HG03097 (cell line): Measurements from ENCODE around the gene DGKB.

ENCODE experiments used
- ATAC-seq: cut with Tn5 transposase; IDR thresholded peaks from one replicate; pipeline ENCODE4 v1.9.1; 2021; ENCODE audit not compliant: unreplicated experiment, low FRiP score

The DGKB gene

DNA sequence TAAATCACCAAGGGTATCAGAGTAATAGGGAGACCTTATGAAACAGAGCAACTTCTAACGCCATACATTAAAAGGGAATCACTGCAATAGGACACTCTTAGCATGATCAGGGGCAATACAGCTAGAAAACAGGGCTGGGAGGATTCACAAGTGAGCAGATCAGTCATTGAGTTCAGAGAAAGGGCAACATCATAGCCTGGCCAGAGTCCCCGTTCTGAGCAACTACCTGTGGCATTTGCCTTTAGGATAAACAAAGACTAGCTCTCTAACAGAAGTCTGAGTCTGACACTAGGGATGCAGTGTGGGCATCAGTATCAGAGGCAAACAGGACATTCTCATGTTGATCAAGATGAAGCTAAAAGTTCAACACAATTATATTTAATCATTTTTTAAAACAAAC is 297.9 kb downstream of the DGKB start:
- ATAC-seq: no peak

DNA sequence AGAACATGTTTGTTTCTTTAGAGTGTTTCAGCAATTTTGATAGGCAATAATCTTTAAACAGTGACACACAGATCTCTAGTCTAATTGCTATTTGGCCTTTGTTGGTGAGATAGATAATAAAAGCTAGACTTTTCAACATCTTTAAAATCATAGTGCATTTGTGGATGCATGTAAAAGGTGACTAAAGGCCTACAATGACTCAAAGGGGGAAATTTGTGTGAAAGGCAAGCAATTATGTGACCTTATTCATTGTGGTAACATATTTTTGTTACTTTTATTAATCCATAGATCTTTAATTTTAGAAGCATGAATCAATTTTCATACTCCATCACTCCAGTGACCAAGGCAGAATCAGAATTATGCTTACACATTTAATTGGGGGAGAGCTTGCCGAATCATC is 299.7 kb downstream of the DGKB start:
- ATAC-seq: no peak

DNA sequence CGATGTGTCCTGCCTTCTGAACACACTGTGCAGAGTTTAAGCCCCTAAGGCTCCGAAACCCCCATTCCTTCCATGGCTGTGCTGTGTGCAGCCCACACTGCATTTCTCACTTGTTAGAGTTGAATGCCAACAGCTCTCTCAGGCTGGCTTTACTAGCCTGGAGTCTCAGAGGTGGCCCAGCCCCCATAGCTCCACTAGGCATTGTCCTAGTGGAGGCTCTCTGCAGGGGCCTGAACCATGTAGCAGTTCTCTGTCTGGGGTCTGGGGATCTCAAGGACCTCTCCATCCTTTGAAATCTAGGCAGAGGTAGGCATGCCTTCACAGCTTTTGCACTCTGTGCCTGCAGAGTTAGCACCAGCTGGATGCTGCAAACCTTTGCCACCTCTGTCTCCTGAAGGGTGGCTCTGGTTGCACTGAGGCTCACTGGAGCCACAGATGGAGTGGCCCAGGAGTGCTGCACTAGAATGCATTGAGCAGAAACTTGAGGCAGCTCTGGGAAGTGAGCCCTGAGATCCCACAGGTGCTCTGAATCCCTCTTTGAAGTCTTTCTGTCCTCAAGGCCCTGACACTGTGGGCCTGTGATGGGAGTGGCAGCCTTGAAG is 301.7 kb downstream of the DGKB start:
- no peak for ATAC-seq

DNA sequence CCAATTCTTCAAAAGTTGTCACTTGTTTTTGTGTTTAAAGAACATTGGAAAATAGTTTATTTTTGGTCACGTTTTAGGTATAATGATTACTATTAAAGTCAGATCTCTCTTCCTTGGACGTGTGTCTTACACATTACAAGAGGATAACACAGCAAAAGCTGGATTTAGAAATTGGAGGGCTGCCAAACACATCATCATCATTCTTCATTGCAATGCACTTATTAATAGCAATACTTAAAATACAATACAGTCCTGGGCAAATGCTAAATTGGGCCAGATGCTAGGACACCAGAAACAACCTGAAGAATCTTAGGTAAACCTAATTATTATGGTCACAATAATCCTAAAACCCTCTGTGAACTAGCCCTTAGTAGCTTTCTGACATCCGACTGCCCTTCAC is 303.6 kb downstream of the DGKB start:
- no peak for ATAC-seq

DNA sequence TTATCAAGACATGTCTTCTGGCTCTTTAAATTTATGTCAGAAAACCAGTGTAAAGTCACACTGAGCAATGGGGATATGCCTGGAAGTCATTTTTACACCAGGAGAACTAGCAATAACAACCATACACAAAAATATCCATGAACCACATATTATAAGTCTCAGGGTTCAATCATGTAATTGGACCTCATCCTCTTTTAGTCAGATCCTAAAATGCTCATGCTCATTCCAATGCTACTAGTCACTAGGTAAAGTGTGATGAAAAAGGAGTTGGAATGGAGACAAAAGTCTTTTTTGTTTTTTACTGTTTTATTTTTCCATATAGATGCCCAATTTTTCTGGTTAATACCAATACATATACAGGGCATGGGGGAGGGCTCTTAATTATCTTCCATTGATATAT is 306.1 kb downstream of the DGKB start:
- ATAC-seq: no peak

DNA sequence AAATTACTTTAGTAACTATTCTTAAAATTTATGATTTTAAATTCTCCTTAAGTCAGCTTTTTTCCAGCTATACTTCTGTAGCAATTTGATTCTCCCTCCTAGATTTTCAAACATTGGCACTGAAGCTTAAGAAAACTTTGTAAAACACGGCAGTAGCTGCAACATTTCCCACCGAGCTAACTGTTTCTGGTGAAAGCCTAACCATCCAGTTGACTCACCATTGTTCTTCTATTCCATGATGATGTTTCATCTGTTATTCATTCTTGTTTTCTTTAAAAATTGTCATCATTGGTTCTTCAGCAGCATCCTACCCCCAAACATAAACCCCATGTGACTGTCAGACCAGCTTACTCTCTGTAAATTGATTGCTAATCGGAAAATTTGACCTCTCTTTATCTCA is 312.3 kb downstream of the DGKB start:
- no peak for ATAC-seq

DNA sequence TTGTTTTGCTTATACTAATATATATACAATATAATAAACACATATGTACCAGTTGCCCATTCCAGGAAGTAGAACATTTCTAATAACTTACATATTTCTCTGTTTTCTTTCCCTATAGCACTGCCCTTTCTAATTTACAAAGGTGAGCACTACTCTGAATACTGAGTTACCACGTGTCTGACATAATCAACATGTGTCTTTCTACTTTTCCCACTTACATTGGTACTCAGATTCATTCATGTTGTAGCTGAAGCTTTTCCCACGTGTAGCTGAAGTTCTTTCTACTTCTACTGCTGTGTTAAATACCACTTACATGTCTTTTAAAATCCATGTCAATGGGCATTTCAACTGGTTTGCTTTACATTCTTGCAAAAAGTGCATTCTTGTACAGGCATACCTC is 317.3 kb downstream of the DGKB start:
- ATAC-seq: no peak

DNA sequence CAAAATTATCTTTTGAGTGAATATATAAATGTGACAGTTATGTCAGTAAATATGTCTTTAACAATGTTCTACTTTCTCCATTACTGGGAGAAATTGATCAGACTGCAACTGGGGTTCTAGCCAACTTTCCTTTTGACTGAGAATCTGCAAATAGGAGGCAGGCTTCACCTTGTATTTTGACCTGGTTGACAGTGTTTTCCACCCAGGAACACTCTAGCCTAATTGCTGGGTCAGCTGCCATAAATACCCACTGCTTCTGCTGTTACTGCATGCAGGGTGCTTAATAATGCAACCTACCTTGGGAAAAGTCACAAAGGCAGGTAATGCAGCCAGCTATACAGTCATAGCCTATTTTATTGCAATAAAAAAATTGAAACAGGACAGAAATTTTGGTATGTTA is 319.0 kb downstream of the DGKB start:
- no peak for ATAC-seq

DNA sequence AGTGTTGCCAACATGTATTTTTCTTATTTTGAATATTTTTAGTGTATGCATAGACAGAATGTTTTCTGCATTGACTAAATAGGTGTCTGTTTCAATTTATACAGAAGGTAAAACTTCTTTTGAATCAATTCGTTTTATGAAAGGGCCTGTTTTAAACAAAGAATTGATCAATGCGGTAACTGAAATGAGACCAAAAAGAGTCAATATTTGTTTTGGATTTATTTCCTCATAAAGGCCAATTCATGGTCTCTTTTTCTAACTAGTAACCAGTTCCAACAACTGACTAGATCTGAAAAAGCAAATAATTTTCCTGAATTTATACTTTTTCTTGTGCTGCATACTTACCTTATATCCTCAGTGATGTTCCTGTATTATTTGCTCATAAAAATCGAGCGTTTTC is 320.5 kb downstream of the DGKB start:
- no peak for ATAC-seq

DNA sequence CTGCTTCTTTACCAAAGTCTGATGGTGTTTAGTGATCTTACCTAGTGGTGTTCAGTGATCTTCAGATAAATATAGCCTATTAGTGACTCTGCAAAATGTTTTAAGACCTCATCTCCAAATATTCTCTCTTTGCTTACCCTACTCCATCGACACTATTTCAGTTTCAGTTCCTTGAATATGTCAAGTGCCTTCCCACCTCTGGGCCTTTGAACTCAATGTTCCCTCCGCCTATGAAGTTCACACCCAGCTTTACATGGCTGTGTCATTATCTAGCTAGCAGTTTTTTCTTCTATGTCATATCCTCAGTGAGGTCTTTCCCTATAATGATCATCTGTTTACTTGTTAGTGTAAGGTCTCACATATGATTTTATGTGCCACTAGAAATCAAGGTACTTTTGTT is 322.6 kb downstream of the DGKB start:
- no peak for ATAC-seq

DNA sequence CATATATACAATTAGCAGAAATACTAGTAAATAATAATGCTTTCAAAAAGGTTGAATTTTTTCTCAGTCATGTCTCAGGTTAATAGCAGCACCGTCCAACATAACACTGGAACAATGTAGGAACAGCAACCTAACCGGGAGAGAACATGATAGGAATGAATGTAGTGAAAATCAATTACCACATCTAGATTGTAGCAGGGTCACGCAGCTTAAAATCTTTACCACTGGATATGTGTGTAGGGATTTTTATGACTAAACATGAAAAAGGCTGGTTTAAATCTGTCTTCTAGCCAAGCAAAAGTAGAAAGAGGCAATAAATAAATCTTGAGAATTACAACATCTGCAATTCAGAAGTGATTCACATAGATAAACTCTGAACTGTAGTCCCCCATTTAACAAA is 326.0 kb downstream of the DGKB start:
- ATAC-seq: no peak

DNA sequence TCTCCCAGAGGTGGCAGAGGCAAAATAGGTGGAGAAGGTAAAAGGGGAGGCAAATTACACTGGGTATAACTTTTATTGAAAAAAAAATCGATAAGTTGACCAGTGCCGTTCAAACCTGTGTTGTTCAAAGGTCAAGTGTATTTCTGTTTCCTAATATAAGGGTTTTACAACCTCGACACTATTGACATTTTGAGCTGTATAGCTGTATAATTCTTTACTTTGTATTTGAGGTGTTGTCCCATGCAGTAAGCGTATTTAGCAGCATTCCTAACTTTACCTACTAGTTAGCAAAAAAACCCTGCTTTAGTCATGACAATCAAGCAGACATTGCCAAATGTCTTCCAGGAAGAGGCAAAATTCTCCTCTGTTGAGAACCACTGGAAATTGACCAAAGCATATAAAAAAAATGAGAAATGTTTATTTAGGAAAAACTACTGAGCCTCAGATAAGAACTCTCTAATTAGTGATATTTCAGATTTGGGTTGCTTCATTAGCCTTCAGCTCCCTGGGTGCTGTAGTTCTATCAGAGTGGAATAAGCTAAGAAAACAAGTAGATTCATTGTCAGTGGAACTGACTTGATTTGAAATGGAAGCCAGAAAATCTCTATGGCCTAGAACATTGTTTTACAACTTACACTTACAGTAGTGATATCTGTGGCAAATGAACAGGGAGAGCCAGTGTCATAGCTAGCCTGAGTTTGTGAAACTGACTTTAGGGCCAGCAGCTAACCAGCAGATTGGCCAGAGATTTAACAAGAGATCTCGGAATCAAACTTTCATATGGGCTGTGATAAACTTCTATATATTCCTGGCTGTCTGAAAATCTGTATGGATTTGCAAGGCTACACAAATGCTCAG is 331.6 kb downstream of the DGKB start:
- no peak for ATAC-seq

DNA sequence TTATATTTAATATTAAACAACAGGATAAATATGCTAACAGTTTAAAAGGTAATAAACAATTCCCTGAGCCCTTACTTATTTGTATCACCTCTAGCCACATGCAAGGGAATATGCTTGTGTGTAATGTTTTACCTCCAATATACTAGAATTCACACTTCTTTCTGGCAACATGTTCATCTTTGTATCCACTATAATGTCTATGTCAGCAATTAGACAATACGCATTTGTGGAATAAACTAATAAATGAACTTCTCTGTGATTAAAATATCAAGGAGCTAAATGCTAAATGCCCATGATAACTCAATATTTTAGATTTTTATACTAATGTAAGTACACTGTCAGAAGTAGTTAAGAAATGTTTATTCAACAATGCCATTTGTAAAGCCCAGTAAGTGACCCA is 350.5 kb downstream of the DGKB start:
- no peak for ATAC-seq

DNA sequence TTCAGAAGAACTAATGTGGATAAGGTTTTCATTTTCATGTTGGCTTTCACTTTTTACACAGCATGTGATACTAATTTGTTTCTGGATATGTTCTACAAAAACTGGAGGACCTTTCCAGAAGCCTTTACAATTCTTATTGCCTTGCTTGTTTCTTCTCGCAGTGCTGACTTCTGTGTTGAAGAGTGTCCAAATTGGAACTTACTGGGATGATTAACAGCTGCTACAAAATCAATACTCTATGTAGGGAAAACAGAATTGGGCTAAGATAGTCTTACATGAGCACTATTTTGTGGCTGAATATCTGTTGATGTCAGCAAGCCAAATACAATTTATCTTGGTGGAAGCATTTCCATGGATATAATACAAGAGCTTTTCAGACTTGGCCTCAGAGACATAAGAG is 351.2 kb downstream of the DGKB start:
- ATAC-seq: no peak

DNA sequence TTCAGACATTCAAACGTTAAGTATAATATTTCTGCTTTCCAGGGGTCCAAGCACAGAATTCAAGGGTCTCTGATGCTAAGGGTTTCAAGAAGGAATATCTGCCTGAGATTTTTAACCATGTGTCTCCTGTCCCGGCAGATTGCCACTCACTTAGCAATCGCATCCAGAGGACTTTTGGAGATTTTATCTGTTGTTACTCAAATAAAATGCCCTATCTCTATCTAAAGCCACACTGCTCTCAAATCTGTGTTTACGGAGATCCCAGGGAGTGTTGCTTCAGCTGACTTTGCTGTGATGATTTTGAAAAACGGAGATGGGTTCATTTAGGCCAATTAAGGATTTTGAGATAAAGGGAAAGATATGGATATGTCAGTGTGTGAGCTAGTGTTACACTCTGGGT is 359.9 kb downstream of the DGKB start:
- no peak for ATAC-seq

DNA sequence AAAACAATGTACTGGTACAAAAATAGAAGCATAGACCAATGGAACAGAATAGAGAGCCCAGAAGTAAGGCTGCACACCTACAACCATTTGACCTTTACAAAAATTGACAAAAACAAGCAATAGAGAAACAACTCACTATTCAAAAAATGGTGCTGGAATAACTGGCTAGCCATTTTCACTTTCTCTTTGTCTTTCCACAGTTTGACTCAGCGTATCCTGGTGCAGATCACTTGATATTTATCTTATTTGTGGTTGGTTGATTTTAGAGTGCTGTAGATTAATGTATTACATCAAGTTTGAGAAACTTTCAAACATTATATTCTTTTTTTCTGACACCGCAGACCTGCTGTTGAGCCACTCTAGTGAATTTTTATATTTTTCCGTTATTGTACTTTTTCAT is 381.4 kb downstream of the DGKB start:
- ATAC-seq: no peak

DNA sequence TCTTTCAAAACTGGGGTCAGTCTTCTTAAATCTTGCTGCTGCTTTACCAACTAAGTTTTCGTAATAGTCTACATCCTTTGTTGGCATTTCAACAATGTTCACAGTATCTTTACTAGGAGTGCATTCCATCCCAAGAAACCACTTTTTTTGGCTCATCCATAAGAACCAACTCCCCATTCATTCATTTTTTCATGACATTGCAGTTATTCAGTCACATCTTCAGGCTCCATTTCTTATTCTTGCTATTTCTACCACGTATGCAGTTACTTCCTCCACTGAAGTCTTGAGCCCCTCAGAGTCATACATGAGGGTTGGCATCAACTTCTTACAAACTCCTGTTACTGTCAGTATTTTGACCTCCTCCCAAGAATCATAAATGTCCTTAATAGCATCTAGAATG is 392.3 kb downstream of the DGKB start:
- ATAC-seq: no peak

DNA sequence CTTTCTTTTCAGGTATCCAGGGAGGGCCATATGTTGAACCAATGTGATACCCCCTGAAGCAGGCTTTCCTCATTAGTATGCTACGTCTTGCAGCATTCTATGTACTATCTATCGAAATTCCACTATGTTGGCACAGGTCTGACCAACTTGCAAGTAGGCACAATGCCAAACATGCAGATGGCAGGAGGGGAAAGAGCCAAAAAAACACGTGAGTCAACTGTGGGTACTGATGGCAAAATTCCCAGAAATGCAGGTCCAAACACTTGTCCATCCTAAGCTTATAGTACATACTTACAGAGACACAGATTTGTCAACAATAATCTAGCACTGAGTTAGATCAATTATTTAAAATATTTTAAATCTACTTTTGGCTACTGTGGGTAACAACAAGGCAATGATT is 394.9 kb downstream of the DGKB start:
- ATAC-seq: no peak

DNA sequence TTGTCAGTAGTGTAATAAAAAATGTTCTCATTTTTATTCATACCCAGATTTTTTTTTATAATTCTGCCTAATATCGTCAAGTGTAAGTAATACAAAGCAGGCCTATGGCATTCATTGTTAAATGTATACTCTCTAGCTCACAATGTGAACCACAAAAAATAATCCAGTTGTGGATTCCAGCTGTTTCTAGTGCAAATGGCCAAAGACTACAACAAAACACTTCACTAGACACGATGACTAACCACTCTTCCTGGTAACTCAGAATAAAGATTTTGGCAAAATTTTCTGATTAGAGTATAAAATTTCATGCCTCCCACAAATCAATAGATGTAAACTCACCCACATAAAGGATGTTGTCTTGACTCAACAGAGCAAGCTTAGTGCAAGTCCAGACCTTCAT is 396.6 kb downstream of the DGKB start:
- no peak for ATAC-seq

DNA sequence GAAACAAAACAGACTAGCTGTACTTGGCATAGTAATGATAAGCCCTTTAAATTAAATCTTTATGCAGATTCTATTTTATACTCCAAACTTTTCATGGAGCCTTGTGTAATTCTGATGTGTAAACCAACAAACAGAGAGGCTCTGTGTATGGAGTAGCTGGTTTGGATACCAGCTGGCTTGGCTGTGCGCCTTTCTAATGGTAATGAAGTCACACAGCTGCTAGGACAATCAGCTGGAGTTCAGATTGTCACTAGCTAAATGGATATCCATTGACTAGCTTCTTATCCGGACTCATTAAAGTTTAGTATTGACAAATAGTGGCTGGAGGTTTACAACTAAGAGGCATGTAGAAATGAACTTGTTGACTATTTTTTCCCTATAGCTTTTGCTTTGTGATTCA is 398.4 kb downstream of the DGKB start:
- ATAC-seq: no peak

DNA sequence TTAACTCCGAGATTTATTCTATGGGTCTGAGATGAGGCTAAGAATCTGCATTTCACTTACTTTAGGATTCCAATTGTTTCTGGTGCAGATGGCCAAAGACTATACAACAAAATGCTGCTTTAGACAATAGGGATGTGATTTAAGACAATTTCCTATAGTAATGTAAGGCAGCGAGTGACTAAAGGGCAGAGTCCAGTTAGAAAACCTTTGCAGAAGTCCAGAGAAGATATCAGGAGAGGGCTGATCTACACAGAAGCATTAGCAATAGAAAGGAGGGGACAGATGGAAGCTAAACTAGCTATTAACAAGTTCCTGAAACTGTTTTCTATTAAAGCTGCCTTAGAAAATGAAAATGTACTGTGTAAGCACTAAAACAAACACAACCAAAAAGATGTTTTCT is 398.9 kb downstream of the DGKB start:
- no peak for ATAC-seq

DNA sequence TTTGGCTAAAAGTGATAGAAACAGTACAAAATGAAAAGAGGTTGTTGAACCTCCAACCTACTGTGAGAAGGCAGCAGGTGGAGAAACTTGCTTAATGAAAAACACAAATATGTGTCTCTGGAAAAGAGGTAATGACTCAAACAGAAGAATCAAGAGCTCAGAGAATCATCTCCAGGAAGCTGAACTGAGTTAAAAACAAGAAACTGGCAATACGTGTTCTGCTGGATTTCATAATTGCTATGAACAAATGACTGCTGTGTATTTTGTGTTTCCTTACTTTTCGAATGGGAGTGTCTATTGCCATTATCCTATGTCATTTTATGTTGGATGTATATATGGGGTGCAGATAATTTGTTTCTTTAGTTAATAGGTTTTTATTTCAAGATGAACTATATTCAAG is 401.1 kb downstream of the DGKB start:
- ATAC-seq: no peak

DNA sequence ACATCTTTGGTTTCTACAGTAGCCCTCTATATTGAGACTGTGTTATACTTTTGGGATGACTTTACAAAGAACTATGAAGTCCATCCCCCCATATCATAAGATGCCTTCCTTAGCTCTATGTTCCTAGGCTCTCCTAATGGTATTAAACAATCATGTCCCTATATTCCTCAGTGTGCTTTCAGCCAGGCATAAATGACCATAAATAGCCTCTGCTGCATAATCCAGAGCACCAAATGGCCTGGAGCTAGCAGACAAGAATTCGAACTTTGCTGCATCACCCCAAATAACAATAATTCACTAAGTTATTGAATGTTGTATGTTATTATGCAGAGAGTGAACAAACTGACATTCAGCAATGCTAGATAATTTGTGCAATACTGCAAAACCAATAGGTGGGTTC is 405.2 kb downstream of the DGKB start:
- no peak for ATAC-seq
